ENCODE results near the gene MYH16. TPM values are rescaled to one million over a fixed set of nuclear protein-coding genes. Genes with fewer than 3 reads are reported as not detected.

The MYH16 gene
- total and polyA plus RNA-seq, 2 donors (not counting 1 experiment from before 2014, with no cell fraction given) = not detected

GRCh38 chr7:99305473-99306260 is 33.0 kb downstream of the MYH16 start:
- no peak overlapping the region for H3K4me3 Mint-ChIP-seq
- ATAC-seq (ENCODE audit: low read depth) = no peak
- H3K4me1 Mint-ChIP-seq = no peaks in the 10 kb centered on the region
- WGBS (ENCODE audit: insufficient coverage) = 84% methylated on average over 14 of the region's 16 CpGs
- Histone ChIP-seq H3K9me3 (ENCODE audit: control extremely low read depth in 1 of 3, control insufficient read depth in 2 of 3, insufficient read depth in 1 of 3, low read length in 2 of 3) (peaks cover 0 to 12% (median 0%) of the 10 kb centered on the region in 3 donors), H2AFZ (ENCODE audit: insufficient read depth, low read depth, low read length, poor library complexity, severe bottlenecking) (no peak overlapping the region), H3K79me2 (ENCODE audit: control insufficient read depth, insufficient read depth, low read length) (no peaks in the 10 kb centered on the region), H3K27ac (ENCODE audit: low read length in 2 of 2) (no peak overlapping the region), H3K9ac (ENCODE audit: low read length) (no peak overlapping the region), H3K4me2 (replicated peaks; ENCODE audit: low read depth, low read length, poor library complexity, severe bottlenecking) (no peak overlapping the region), H4K20me1 (ENCODE audit: control insufficient read depth, insufficient read depth, low read length, poor library complexity, severe bottlenecking) (no peaks in the 10 kb centered on the region), H3K4me1 (ENCODE audit: control insufficient read depth in 2 of 2, insufficient read depth in 2 of 2, low read length in 2 of 2) (no peaks in the 10 kb centered on the region), H3K27me3 (replicated peaks in 1 of 4; ENCODE audit: control extremely low read depth in 1 of 4, control insufficient read depth in 3 of 4, insufficient read depth in 4 of 4, low read length in 3 of 4) (no peaks in the 10 kb centered on the region), H3K36me3 (replicated peaks in 1 of 2; ENCODE audit: control extremely low read depth in 1 of 2, control insufficient read depth in 1 of 2, extremely low read depth in 1 of 2, insufficient read depth in 2 of 2, low read length in 1 of 2) (no peaks in the 10 kb centered on the region), H3K4me3 (ENCODE audit: control extremely low read depth in 1 of 5, extremely low read depth in 1 of 5, insufficient read depth in 1 of 5, low read depth in 2 of 5, low read length in 4 of 5) (no peak overlapping the region)
- intact Hi-C loops (cut with micrococcal nuclease) = no loop called here
- TF ChIP-seq EZH2 (IDR thresholded peaks at IDR 0.05; ENCODE audit: borderline replicate concordance, insufficient read depth, low read depth, low read length, poor library complexity, severe bottlenecking) (no peak), CTCF (IDR thresholded peaks at IDR 0.05) (no peak)
- no peak for DNase-seq
- H3K9me3 Mint-ChIP-seq (ENCODE audit: insufficient read depth) = peaks cover 2% of the 10 kb centered on the region
- CTCF ChIA-PET = interaction anchor here (0.6 kb wide), 1 partner anchor 273 kb away, joined by 3 read pairs; no protein-coding TSS in a partner anchor
- no peak overlapping the region for H3K27ac Mint-ChIP-seq
- H3K27me3 Mint-ChIP-seq = peaks cover 3% of the 10 kb centered on the region
- POLR2A ChIA-PET = no interaction called here

DNA sequence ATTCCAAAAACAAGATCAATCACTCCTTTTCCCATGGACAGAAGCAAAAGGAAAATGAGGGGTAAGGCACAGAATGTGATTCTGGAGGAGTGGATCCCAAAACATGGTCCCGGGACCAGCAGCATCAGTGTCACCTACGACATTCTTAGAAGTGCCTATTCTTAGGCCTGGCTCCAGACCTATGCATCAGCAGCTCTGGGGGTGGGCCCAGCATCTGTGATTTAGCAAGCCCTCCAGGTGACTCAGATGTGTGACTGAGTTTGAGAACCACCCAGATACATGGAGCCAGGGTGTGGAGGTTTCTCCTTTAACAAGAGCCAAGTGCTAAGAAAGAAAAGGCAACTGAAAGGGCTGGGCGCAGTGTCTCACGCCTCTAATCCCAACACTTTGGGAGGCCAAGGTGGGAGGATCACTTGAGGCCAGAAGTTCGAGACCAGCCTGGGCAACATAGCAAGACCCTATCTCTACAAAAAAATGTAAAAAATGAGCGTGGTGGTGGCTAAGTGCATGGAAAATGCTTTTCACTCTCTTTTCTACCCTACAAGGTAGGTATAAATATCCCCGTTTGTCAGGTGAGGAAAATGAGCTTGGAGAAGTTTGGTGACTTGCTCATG is 35.9 kb downstream of the MYH16 start:
- Histone ChIP-seq H3K36me3 (replicated peaks in 1 of 2; ENCODE audit: control extremely low read depth in 1 of 2, control insufficient read depth in 1 of 2, extremely low read depth in 1 of 2, insufficient read depth in 2 of 2, low read length in 1 of 2) (no peaks in the 10 kb centered on the region), H3K9ac (ENCODE audit: low read length) (no peak overlapping the region), H3K27me3 (replicated peaks in 1 of 4; ENCODE audit: control extremely low read depth in 1 of 4, control insufficient read depth in 3 of 4, insufficient read depth in 4 of 4, low read length in 3 of 4) (peaks cover 0 to 3% (median 0%) of the 10 kb centered on the region in 4 experiments), H3K4me1 (ENCODE audit: control insufficient read depth in 2 of 2, insufficient read depth in 2 of 2, low read length in 2 of 2) (peaks cover 0 to 8% of the 10 kb centered on the region in 2 donors), H3K79me2 (ENCODE audit: control insufficient read depth, insufficient read depth, low read length) (no peaks in the 10 kb centered on the region), H3K9me3 (ENCODE audit: control extremely low read depth in 1 of 3, control insufficient read depth in 2 of 3, insufficient read depth in 1 of 3, low read length in 2 of 3) (peaks cover 0 to 12% (median 0%) of the 10 kb centered on the region in 3 donors), H4K20me1 (ENCODE audit: control insufficient read depth, insufficient read depth, low read length, poor library complexity, severe bottlenecking) (no peaks in the 10 kb centered on the region), H2AFZ (ENCODE audit: insufficient read depth, low read depth, low read length, poor library complexity, severe bottlenecking) (no peak overlapping the region), H3K4me2 (replicated peaks; ENCODE audit: low read depth, low read length, poor library complexity, severe bottlenecking) (no peak overlapping the region), H3K27ac (ENCODE audit: low read length in 2 of 2) (no peak overlapping the region), H3K4me3 (ENCODE audit: control extremely low read depth in 1 of 5, extremely low read depth in 1 of 5, insufficient read depth in 1 of 5, low read depth in 2 of 5, low read length in 4 of 5) (no peak overlapping the region)
- Mint-ChIP-seq H3K4me1 (peaks cover 4% of the 10 kb centered on the region), H3K27me3 (peaks cover 3% of the 10 kb centered on the region), H3K4me3 (no peak overlapping the region), H3K9me3 (ENCODE audit: insufficient read depth) (peaks cover 2% of the 10 kb centered on the region), H3K27ac (no peak overlapping the region)
- TF ChIP-seq EZH2 (IDR thresholded peaks at IDR 0.05; ENCODE audit: borderline replicate concordance, insufficient read depth, low read depth, low read length, poor library complexity, severe bottlenecking) (no peak), CTCF (IDR thresholded peaks at IDR 0.05) (no peak)
- ChIA-PET POLR2A (no interaction called here), CTCF (interaction anchor here (0.7 kb wide), 1 partner anchor 469 kb away, joined by 5 read pairs; no protein-coding TSS in a partner anchor)
- no peak for ATAC-seq (ENCODE audit: low read depth)
- intact Hi-C loops (cut with micrococcal nuclease) = no loop called here
- DNase-seq = no peak
- WGBS (ENCODE audit: insufficient coverage) = 98% methylated on average over 5 of the region's 7 CpGs

Measured in B cell (primary cell).